Frontal cortex (tissue), 4 donors: Measurements from ENCODE around the gene DCBLD1. TPM values are rescaled to one million over a fixed set of nuclear protein-coding genes. Genes with fewer than 3 reads are reported as not detected.

Experiments
- DNase-seq, 2 donors: peaks; one replicate each; pipeline ENCODE4 v3.0.0; 2012; ENCODE audit warnings: low spot score in 2 of 2
- FAIRE-seq: peaks from 2 replicates; lab custom pipeline; 2012; peaks lifted over from hg19 to GRCh38; lab: Jason Lieb, UNC
- total RNA-seq: library from RNA; depleted of rRNA; stranded (reverse); fragments of >200 nt; gene quantifications from one replicate; pipeline ENCODE4 v1.2.3, GENCODE V29; 2014
- donor health status: control.
- donor health status: control.
- donor health status: control.

The DCBLD1 gene
- total RNA-seq, 1 donor from 2014 or later, result 3.7 TPM

- FAIRE-seq, result no peak
- DNase-seq, result no peak
Observed at GRCh38 chr6:117469356-117469755, 13.1 kb upstream of the DCBLD1 start.

DNA sequence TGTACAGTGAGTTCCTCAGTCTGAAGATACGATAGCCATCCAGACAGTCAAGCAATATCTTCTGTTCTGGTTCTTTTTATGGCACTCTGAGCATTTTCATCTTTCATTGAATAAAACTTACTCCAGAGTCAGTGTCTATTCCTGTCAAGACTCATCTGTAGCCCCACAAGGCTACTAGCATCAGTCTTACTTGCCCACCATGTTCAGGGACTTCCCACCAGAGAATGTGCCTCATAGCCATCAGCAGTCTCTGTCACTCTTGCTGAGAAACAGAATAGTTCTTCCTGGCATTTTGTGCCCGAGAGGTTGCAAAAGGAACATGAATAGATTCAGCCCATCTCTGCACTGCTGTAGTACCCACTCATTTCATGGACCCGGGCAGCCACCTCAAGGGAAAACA is 12.7 kb upstream of the DCBLD1 start:
- no peak for FAIRE-seq
- no peak for DNase-seq

DNA sequence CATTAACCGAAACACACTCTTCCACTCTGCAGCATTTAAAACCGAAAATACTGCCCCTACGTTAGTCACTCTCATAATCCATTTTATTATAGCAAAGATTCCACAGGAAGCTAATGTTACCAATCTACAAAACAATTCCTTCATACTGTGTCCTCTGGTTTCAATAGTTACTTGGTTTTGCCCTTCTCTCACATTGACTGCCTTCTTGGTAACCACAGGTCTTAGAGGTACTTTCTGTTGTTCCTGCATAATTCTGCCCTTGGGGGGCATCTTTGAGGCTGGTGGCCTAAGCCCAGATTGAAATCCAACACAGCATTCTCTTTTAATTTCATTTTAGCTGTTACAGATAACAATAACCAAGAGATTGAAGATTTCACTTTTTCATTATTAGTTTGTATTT is 9.8 kb upstream of the DCBLD1 start:
- no peak for DNase-seq
- no peak for FAIRE-seq

DNA sequence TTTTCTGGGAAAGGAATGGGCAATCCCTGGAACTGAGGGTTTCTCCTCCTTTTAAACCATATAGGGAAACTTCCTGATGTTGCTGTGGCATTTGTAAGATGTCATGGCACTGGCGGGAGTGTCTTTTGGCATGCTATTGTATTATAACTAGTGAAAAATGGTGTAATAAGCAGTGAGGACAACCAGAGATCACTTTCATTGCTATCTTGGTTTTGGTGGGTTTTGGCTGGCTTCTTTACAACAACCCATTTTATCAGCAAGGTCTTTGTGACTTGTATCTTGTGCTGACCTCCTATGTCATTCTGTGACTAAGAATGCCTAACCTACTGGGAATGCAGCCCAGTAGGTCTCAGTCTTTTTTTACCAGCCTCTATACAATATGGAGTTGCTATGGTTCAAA is 9.1 kb upstream of the DCBLD1 start:
- FAIRE-seq (no peak), DNase-seq (no peak)

DNA sequence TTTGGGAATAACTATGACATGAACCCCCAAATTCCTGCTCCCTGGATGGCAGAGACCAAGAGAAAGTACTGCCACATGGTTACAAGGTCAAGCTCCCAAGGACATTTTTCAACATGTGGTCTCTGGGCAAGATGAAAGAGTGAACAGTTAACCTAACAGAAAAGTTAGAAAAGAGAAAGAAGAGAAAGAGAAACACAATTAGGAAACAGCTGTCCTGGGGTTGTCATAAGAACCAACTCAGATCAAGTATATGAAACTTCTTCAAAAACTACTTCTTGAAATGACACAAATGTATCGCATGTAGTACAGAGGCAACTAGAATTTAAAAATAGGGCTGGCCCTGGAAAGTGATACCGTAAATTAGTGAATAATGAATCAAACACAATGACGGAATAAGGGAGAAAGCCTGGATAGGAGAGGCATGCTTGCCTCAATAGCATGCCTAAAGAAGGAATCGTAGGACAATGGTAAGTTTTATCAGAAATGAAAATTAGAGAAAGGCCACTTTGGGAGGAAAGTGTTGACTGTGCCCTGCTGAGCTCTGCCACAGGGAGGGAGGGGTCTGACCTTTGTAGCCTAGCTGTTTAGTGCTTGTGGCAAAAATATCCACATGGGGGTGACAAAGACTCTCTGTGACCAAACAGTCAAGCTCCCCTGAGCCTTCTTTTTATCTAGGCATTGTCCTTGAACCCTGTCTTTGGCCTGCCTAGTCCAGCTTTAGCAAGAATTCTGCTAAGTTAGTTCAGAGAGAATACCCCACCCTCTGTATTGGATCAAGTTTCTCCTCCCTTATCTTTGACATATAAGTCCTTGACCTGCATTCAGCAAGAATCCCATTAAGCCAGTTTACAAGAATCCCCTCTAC is 4.3 kb upstream of the DCBLD1 start:
- FAIRE-seq (no peak), DNase-seq (no peak)

- DNase-seq (no peak), FAIRE-seq (no peak)
Observed at GRCh38 chr6:117478853-117479231, 3.6 kb upstream of the DCBLD1 start.

- DNase-seq, result no peak
- FAIRE-seq, result no peak
Observed at GRCh38 chr6:117480651-117481050, 1.8 kb upstream of the DCBLD1 start.

DNA sequence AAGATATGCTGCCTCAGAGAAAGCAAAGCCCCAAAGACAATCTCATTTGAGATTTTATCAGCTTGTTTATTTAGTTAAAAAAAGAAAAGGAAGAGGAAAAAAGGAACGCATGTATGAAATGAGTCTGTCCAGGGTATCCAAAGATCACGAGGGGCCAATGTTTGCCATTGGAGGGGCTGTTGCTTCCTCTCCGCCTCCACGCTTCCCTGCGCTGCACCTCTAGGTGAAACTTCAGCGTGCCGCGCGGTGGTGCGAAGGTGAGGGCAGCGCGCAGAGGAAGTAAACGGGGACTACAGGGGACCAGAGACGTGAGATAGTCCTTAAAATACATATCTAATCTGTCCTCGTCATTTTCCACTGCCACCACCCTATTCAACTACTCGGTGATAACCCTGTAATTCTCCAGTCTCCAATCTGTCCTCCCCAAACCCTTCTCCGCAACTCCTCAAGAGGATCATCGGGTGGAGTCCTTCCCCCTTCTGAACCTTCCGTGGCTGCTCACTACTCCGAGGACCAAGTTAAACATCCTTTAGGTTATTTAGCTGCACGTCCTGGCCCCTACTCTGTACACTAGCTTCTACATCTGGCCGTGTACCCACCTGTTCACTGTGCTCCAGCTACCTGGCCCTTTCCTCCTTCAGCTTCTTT is 1.1 kb upstream of the DCBLD1 start:
- FAIRE-seq, result no peak

DNA sequence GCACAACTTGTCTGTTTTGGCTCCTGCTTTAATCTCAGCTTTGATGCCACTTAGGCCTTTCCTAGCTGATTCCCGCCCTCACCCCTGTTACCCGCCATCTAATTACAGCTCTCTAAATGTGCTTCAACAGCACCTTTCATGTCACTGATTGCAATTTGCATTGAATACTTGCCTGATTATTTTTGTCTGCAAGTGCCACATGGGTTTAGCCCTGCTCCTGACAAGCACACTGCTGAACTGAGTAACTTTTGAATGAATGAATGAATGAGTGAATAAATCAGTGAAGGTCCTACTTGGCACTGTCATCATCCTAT is 591 bp upstream of the DCBLD1 start:
- DNase-seq (no peak), FAIRE-seq (no peak)

More for the DNA sequence above, 1.1 kb upstream of the DCBLD1 start:
- DNase-seq, result no peak

DNA sequence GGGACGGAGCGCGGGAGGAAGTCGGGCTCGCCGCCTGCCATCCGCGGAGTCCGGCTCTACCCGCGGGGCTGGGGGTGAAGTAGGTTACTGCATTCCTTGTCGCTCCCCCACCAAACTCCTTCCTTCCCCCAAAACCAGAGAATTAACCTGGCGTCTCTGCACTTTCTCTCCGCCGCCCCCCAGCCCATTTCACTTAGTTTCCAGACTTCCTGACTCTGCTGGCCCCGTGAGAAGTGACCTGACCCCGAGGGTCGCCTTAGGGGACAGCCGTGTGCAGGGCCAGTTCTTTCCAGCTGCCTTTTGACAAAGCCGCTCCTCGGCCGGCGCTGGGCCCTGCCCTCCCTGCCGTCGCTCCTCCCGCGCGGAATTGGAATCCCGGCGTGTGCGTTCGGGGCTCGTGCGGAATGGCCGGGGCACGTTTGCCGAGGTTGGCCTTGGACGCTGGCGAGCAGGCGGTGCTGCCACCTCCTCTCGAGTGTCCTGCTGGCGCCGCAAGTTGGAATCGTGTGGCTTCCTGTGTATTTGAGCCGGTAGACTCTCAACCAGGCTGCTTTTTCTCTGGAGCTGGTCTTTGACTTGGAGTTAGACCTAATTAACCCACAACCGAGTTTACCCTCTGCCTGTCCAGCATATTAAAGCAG is 650 bp downstream of the DCBLD1 start:
- FAIRE-seq (no peak), DNase-seq (peak; percentile 33)

- peak in 1 of 2 donors; percentile 46 for DNase-seq
- no peak for FAIRE-seq
Observed at GRCh38 chr6:117483645-117484016, 1.2 kb downstream of the DCBLD1 start.

DNA sequence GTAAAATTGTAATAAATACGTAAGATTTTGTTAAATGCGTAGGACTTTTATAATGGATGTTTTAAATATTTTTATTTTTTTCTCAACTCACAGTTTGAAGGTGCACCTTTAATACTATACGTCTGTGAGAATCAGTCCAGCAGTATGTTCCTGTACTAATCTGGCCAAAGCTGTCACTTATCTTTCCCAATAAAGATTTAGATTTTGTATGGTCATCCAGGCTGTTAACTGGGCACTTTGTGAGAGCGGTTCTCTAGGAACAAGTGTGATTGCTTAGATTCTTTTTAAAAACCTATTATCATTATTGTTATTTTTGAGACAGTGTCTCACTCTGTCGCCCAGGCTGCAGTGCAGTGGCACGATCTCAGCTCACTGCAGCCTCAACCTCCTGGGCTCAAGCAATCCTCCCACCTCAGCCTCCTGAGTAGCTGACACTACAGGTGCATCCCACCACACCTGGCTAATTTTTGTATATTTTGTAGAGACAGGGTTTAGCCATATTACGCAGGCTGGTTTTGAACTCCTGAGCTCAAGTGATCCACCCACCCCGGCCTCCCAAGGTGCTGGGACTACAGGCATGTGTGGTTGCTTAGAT is 1.7 kb downstream of the DCBLD1 start:
- FAIRE-seq (no peak), DNase-seq (no peak)

DNA sequence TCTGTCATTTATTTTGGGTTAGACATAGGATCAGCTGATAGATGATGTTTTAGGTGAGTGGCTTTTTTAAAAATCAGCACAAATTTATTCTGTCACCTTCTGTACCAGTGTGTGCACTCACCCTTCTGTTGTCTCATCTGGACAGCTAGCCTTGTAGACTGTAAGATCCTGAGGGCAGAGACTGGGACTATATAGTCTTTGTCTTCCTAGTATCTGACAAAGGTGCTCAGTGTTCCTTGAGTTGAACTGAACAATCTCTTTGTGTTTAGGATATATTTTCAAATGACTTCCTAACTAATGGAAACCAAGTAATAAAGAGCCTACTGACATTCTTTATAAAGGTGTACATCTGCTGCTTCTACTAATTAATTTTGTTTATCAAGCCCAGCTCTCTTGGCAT is 3.0 kb downstream of the DCBLD1 start:
- DNase-seq, result no peak
- FAIRE-seq, result no peak

GRCh38 chr6:117487821-117488220 is 5.3 kb downstream of the DCBLD1 start:
- DNase-seq, result no peak
- FAIRE-seq, result no peak

DNA sequence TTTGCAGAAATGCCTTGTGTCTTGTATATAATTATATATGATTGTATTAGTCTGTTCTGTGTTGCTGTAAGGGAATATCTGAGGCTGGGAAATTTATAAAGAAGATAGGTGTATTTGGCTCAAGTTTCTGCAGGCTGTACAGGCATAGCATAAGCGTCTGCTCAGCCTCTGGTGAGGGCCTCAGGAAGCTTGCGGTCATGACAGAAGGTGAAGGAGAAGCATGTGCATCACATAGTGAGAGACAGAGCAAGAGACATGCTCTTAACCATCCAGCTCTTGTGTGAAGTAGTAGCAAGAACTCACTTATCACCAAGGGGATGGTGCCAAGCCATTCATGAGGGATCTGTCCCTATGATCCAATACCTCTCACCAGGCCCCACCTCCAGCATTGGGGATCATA is 6.5 kb downstream of the DCBLD1 start:
- DNase-seq (no peak), FAIRE-seq (no peak)

DNA sequence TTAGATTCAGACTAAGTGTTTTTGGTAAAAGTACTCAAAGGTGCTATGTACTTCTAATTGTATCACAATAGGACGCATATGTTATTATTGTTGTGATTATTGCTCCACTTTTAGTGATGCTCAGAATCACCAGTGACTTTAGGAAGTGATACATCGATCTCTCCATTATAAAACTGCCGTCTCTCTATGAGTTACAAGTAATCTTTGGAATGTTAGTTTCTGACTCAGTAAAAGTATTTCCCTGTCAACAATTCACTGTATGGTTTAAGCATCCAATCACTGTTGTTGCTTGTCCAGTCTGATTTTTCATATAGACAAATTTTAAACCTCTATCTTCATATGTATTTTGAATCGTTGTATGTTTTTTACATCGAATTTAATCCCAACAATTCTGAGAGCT is 9.4 kb downstream of the DCBLD1 start:
- DNase-seq, result no peak

DNA sequence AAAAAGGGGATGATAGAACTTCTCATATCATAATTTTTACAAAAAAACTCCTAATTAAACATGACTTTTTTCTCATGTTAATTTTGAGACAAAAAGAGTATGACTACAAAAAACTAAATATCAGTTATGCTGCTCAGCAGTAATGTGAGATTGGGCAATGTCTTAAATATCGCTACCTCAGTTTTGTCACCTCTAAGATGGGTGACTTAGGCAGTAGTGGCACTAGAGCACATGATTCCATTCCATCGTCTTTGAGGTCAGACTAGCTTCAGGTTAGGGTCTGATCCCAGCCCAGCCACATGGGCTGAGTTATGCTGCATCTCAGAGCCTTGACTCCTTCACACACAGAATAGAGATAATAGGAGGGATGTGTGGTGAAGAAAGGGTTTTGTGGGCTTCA is 11.0 kb downstream of the DCBLD1 start:
- FAIRE-seq, result no peak

More for the DNA sequence above, 9.4 kb downstream of the DCBLD1 start:
- no peak for FAIRE-seq

DNA sequence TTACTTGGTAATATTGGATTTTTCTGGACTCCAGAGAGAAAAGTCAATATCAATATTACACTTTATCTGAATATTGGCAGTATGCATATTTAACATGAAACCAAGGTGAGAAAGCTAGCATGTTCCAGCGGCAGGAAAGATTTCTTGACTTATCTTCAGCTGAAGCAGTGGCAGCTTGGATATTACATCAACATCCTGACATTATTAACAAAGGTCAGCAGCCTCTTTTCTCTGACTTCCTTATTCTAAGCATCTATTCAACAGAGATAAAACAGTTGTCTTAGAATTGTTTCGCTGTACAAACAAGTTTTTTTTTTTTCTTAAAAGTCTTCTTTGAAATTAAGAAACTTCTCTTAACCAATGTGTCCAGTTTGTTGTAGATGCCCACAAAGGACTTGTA is 11.8 kb downstream of the DCBLD1 start:
- DNase-seq (no peak), FAIRE-seq (no peak)

More for the DNA sequence above, 11.0 kb downstream of the DCBLD1 start:
- DNase-seq, result no peak

- DNase-seq, result no peak
- no peak for FAIRE-seq
Observed at GRCh38 chr6:117494694-117495318, 12.3 kb downstream of the DCBLD1 start.

DNA sequence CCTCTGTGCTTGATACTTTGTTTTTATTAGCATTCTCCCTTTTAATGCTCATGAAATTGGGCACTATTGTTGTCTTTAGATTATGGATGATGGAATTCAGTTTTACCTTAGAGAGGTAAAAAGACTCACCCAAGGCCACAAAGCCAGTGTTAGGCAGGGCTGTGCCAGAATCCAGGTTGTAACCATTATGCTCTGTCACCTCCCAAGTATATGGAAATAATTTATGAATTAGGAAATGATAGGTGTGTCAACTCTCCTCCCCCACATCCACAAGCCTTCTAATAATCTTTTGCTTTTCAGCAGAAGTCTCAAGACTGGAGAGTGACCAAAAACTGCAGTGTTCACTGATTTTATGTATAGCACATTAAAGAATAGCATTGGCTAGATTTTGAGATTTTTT is 13.0 kb downstream of the DCBLD1 start:
- FAIRE-seq (no peak), DNase-seq (no peak)
